Smooth muscle cell (in vitro differentiated cells): ENCODE data around the gene AQP5. TPM values are rescaled to one million over a fixed set of nuclear protein-coding genes. Genes with fewer than 3 reads are reported as not detected.

Source experiments
- DNase-seq: peaks from one replicate; lab custom pipeline; 2025; ENCODE audit not compliant: unreplicated experiment; lab: John Stamatoyannopoulos, UW
- H2AFZ ChIP-seq: fragments of 200-600 bp; sonication (generic); 2 replicates; pipeline ENCODE4 v1.6.0; 2016; ENCODE audit warnings: antibody characterized with exemption, low read depth, mild to moderate bottlenecking
- H3F3A ChIP-seq: fragments of 200-600 bp; sonication (generic); 2 replicates; pipeline ENCODE4 v1.6.0; 2017; ENCODE audit warnings: antibody characterized with exemption, low read depth
- H3K27ac ChIP-seq: fragments of 200-600 bp; sonication (generic); 2 replicates; pipeline ENCODE4 v1.5.1; 2016; ENCODE audit warnings: low read depth, mild to moderate bottlenecking
- H3K27me3 ChIP-seq: fragments of 200-600 bp; sonication (generic); 2 replicates; pipeline ENCODE4 v1.6.1; 2016; ENCODE audit warnings: low read depth, mild to moderate bottlenecking
- H3K36me3 ChIP-seq: fragments of 200-600 bp; sonication (generic); 2 replicates; pipeline ENCODE4 v1.5.1; 2016; ENCODE audit warnings: low read depth
- H3K4me1 ChIP-seq: fragments of 200-600 bp; sonication (generic); 2 replicates; pipeline ENCODE4 v1.5.1; 2016; ENCODE audit warnings: low read depth
- H3K4me2 ChIP-seq: fragments of 200-600 bp; sonication (generic); 2 replicates; pipeline ENCODE4 v1.6.0; 2016; ENCODE audit warnings: mild to moderate bottlenecking
- H3K4me3 ChIP-seq: fragments of 200-600 bp; sonication (generic); 2 replicates; pipeline ENCODE4 v1.5.1; 2016; ENCODE audit warnings: mild to moderate bottlenecking
- H3K79me2 ChIP-seq: fragments of 200-600 bp; sonication (generic); 2 replicates; pipeline ENCODE4 v1.6.0; 2016; ENCODE audit warnings: low read depth, mild to moderate bottlenecking
- H3K9ac ChIP-seq: fragments of 200-600 bp; sonication (generic); 2 replicates; pipeline ENCODE4 v1.6.0; 2016; ENCODE audit warnings: low read depth
- H3K9me3 ChIP-seq: fragments of 200-600 bp; sonication (generic); replicated peaks from 2 replicates; pipeline ENCODE4 v1.5.1; 2016; ENCODE audit warnings: low read depth
- H4K20me1 ChIP-seq: fragments of 200-600 bp; sonication (generic); 2 replicates; pipeline ENCODE4 v1.6.0; 2016; ENCODE audit warnings: low read depth
- WGBS: methylation state at CpG from one replicate; pipeline ENCODE4 v1.1.7; 2016; ENCODE audit warnings: low lambda C conversion rate; 5-methylcytosine and 5-hydroxymethylcytosine counted together
- polyA plus RNA-seq: library from polyadenylated mRNA; unstranded; fragments of >200 nt; fragmentation: Nextera tagmentation; extraction: Ambion mirVana; gene quantifications from 2 replicates; pipeline ENCODE4 v1.2.1, GENCODE V29; 2016
- total RNA-seq: library from RNA; depleted of rRNA; stranded (reverse); fragments of >200 nt; gene quantifications from 2 replicates; pipeline ENCODE4 v1.2.3, GENCODE V29; 2014
- TF ChIP-seq, protein P1 (sequence below): fragments of 200-600 bp; sonication (generic); IDR thresholded peaks from 2 replicates; pipeline ENCODE4 v1.5.1; 2017; ENCODE audit warnings: borderline replicate concordance, mild to moderate bottlenecking, antibody characterized with exemption; ENCODE audit not compliant: insufficient read depth, poor library complexity, severe bottlenecking

AQP5 gene
- total and polyA plus RNA-seq, 2 experiments from 2014 or later: not detected

DNA sequence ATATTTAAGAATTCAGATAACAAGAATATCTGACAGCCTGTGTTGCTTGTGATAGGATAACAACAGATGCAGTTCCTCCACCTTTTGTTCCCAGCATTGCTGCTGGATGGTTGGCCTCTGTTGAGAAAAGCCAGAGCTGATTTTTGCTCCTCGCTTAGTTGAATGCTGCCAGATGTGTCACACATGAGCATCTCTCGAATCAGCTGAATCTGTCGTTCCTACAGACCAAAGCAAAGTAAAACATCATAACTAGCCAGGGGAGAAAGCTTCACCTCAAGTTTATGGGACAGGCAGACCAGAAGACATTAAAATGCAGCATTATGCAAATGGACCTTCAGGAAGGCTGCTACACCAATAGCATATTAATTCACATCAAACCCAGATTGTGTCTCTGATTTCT, 43.5 kb downstream of the AQP5 start:
- DNase-seq: no peak
- H3K9ac ChIP-seq: no peak overlapping the region
- no peak overlapping the region for H2AFZ ChIP-seq
- H3K36me3 ChIP-seq: no peaks in the 10 kb centered on the region
- H3K79me2 ChIP-seq: no peaks in the 10 kb centered on the region
- 72% methylated on average over 3 of the region's 3 CpGs for WGBS
- TF ChIP-seq, protein P1, sequence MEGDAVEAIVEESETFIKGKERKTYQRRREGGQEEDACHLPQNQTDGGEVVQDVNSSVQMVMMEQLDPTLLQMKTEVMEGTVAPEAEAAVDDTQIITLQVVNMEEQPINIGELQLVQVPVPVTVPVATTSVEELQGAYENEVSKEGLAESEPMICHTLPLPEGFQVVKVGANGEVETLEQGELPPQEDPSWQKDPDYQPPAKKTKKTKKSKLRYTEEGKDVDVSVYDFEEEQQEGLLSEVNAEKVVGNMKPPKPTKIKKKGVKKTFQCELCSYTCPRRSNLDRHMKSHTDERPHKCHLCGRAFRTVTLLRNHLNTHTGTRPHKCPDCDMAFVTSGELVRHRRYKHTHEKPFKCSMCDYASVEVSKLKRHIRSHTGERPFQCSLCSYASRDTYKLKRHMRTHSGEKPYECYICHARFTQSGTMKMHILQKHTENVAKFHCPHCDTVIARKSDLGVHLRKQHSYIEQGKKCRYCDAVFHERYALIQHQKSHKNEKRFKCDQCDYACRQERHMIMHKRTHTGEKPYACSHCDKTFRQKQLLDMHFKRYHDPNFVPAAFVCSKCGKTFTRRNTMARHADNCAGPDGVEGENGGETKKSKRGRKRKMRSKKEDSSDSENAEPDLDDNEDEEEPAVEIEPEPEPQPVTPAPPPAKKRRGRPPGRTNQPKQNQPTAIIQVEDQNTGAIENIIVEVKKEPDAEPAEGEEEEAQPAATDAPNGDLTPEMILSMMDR: no peak
- H3F3A ChIP-seq: no peaks in the 10 kb centered on the region
- no peaks in the 10 kb centered on the region for H3K27me3 ChIP-seq
- H3K4me3 ChIP-seq: no peak overlapping the region
- no peak overlapping the region for H3K4me2 ChIP-seq
- no peaks in the 10 kb centered on the region for H4K20me1 ChIP-seq
- H3K4me1 ChIP-seq: no peaks in the 10 kb centered on the region
- H3K27ac ChIP-seq: no peak overlapping the region
- no peaks in the 10 kb centered on the region for H3K9me3 ChIP-seq

DNA sequence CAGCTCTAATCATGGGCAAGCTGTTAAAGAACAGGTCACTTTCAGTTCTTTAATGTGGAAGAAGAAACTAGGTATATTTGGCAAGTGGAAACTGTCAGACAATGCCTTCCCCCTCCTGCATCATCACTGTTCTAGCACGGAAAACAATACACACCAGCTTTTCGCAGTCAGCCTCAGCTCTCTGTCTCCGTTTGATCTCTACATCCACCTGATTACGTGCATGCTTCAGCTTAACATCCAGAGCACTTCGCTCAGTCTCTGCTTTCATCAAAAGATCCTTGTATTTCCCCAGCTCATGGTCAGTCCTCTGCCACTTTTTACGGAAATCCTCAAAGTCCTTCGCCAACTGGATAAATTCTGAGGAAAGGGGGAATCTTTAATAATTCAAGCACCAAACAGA, 44.6 kb downstream of the AQP5 start:
- TF ChIP-seq, protein P1: no peak
- Histone ChIP-seq H3F3A (no peaks in the 10 kb centered on the region), H2AFZ (no peak overlapping the region), H3K9me3 (no peaks in the 10 kb centered on the region), H4K20me1 (no peaks in the 10 kb centered on the region), H3K27me3 (no peaks in the 10 kb centered on the region), H3K27ac (no peak overlapping the region), H3K36me3 (no peaks in the 10 kb centered on the region), H3K4me2 (no peak overlapping the region), H3K9ac (no peak overlapping the region), H3K4me3 (no peak overlapping the region), H3K4me1 (no peaks in the 10 kb centered on the region), H3K79me2 (no peaks in the 10 kb centered on the region)
- DNase-seq: no peak
- WGBS: 97% methylated on average over 7 of the region's 7 CpGs

DNA sequence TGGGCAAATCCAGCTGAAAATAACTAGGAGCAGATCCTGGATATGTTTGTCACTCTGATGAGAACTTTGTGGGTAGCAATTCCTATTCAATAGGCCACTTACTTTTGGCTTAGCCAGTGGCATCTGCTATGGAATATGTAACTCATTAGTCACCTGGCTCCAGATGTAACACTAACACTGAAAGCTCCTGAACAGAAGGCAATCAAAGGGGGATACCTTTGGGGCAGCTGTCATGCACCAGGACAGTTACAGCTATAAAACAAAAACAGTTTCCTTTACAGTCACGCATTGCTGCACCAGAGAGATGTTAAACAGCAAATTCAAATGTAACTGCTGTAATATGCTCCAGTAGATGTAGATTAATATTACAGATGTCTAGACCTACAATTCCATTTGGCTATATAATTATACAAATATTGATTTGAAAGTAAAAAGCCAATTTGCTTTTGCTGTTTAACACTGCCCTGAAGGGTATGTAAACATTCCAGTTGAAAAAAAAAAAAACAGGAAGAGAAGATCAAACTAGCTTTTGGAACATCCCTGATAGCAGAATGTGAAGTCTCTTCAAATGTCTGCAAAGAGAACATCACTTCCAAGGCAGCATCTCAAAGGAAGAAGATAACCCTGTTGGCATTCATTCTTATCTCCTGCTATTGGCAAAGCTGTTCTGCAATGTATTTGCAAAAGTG, 45.2 kb downstream of the AQP5 start:
- Histone ChIP-seq H3F3A (no peaks in the 10 kb centered on the region), H3K4me3 (no peak overlapping the region), H3K36me3 (no peaks in the 10 kb centered on the region), H3K79me2 (no peaks in the 10 kb centered on the region), H3K4me2 (no peak overlapping the region), H4K20me1 (no peaks in the 10 kb centered on the region), H2AFZ (no peak overlapping the region), H3K9ac (no peak overlapping the region), H3K9me3 (no peaks in the 10 kb centered on the region), H3K4me1 (no peaks in the 10 kb centered on the region), H3K27me3 (no peaks in the 10 kb centered on the region), H3K27ac (no peak overlapping the region)
- DNase-seq: no peak
- WGBS: 94% methylated on average over 1 of the region's 1 CpG
- TF ChIP-seq, protein P1: no peak

DNA sequence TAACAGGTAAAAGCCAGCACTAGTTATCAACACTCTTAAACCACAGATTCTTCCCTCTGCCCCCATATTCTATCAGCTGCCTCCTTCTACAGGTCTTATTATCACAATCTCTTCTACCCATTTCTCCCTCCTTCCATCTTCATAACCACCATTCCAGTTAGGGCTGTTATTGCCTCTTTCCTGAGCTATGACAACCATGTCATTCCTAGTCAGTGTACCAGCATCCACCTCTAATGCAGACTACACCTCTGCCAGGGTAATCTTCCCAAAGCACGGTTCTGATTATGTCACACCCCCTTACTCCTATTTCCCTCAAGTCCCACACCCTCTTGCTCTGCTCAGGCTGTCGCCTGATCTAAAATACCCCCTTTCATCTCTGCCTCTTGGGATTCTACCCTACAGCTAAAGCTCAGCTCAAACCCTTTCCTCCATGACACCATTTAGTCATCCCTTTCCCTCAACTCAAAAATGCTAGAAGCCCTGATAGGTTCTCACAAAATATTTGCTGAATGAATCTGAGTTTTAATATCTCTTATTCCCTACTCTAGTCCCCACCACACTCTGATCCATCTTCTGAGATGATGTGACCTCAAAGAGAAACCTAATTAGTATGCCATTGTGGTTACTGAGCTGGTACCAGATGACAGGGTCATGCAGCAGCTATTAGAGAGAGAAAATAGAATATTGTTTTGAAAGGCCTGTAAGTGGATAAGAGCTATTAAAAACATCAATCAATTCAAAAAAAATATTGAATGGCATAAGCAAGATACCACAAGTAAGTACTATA, 51.9 kb downstream of the AQP5 start:
- H3K4me2 ChIP-seq: no peak overlapping the region
- H3K27me3 ChIP-seq: no peaks in the 10 kb centered on the region
- 93% methylated on average over 2 of the region's 2 CpGs for WGBS
- no peaks in the 10 kb centered on the region for H3K9me3 ChIP-seq
- peaks cover 21% of the 10 kb centered on the region for H3K79me2 ChIP-seq
- no peak for DNase-seq
- no peak overlapping the region for H3K9ac ChIP-seq
- peaks cover 2% of the 10 kb centered on the region for H3K4me1 ChIP-seq
- H3F3A ChIP-seq: peaks cover 4% of the 10 kb centered on the region
- no peaks in the 10 kb centered on the region for H4K20me1 ChIP-seq
- no peak overlapping the region for H3K27ac ChIP-seq
- no peak overlapping the region for H3K4me3 ChIP-seq
- H2AFZ ChIP-seq: no peak overlapping the region
- H3K36me3 ChIP-seq: no peaks in the 10 kb centered on the region
- TF ChIP-seq, protein P1: no peak
